GM21528 (cell line): ENCODE data around the gene NPHS1.
A peak's percentile ranks its signal among the peaks of the same experiment; 100 is the strongest.
"Not testable (repeated sequence)": the region's sequence is repeated elsewhere in the genome, so short reads cannot be mapped to it uniquely, and the experiment has no call there.

Source experiments
- ATAC-seq: cut with Tn5 transposase; IDR thresholded peaks from one replicate; pipeline ENCODE4 v1.9.1; 2021; ENCODE audit warnings: mild to moderate bottlenecking, moderate library complexity; ENCODE audit not compliant: unreplicated experiment, low FRiP score

NPHS1 gene

DNA sequence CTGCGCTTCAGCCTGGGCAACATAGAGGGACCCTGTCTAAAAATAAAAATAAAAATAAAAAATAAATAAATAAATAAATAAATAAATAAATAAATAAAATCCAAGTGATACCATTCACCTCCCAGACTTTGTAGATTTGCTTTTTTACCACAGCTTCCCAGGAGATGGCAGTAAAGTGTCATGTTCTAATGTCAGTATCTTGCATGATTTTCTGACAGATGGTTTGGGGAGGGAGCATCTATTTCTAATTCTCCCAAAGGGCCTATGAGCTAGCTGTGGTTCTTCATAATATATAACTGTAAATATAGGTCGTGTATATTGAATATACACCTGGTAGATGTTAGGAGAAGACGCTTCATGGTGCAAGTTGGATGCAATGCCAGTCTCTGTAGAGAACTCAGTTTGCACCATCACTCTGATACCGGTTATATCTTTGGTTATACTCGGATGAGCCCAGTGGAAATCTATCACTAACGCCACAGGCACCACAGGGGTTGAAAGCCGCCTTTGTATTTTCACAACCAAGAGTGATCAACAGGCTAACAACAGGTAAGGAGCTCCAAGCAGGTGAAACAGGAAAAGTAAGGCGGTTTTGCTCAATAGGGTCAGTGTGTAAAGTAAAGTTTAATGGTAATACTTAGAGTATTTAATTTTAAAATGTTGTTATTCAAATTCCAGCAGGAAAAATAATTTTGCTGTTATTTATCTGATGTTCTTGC lies 30.0 kb upstream of the NPHS1 start:
- no peak for ATAC-seq

GRCh38 chr19:35879770-35880317 lies 27.5 kb upstream of the NPHS1 start:
- ATAC-seq = no peak

- ATAC-seq = no peak
Measured at GRCh38 chr19:35879068-35879467, 26.8 kb upstream of the NPHS1 start.

DNA sequence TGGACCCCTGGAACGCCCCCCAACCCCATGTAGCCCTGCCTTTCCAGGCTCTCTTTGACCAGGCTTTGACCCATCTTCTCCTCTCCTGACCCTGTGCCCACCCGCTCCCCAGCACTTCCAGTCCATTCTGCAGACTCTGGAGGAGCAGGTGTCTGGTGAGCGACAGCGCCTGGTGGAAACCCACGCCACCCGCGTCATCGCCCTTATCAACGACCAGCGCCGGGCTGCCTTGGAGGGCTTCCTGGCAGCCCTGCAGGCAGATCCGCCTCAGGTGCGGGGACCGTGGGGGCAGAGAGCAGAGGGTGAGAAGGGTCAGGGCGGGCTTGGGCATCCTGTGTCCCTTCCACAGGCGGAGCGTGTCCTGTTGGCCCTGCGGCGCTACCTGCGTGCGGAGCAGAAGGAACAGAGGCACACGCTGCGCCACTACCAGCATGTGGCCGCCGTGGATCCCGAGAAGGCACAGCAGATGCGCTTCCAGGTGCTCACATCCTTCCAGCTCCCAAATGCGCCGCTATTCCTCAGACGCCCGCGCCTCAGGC lies 22.2 kb upstream of the NPHS1 start:
- no peak for ATAC-seq

GRCh38 chr19:35872180-35872579 lies 19.9 kb upstream of the NPHS1 start:
- ATAC-seq = no peak

- ATAC-seq = no peak
Measured at GRCh38 chr19:35871611-35872010, 19.3 kb upstream of the NPHS1 start.

DNA sequence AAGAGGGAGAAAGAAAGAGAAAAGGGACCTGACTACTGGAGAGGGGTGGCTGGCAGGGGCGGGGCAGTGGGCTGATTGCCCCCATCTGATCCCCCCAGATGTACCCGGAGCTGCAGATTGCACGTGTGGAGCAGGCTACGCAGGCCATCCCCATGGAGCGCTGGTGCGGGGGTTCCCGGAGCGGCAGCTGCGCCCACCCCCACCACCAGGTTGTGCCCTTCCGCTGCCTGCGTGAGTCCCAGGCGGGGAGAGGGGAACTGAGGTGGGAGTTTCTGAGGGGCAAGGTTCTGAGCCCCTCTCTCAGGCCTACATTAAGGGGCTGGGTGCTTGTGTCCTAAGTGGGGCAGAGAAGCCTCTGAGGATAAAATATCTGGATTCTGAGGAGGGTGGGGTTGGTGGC lies 18.5 kb upstream of the NPHS1 start:
- no peak for ATAC-seq

- ATAC-seq = not testable (repeated sequence)
Measured at GRCh38 chr19:35870124-35870736, 17.9 kb upstream of the NPHS1 start.

DNA sequence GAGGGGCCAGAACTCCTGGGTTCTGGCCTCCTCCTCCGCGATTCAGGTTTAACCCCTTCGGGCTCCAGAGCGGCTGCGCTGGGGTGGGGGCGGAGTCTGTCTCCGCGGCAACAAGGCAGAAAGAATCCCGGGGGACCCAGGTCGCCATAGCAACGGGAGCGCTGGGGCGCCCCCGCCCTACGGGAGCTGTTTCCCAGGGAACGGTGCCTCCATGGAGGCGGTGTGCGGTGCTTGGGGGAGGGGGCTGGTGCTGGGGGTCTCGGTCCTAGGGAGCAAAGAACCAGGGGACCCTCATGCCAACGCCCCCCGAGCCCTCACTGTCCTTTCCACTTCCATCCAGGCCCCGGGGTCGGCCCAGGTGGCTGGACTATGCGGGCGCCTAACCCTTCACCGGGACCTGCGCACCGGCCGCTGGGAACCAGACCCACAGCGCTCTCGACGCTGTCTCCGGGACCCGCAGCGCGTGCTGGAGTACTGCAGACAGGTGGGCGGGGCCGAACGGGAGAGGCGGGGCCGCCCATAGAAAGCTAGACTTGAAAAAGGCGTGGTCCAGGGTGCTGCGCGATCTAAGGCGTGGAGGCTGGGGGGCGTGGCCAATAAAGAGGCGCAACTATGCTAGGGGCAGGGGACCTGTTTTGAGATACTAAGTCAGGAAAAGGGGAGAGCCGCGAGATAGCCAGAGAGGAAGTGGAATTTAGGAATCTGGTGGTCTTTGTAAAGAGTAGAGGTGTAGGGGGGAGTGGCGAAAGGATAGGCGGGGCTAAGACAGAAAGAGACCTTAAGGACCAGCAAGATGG lies 17.2 kb upstream of the NPHS1 start:
- peak; percentile 51 for ATAC-seq

- ATAC-seq = no peak
Measured at GRCh38 chr19:35868823-35869326, 16.6 kb upstream of the NPHS1 start.

- no peak for ATAC-seq
Measured at GRCh38 chr19:35868172-35868822, 16.0 kb upstream of the NPHS1 start, which contains the start of gene APLP1. APLP1 (plus strand) TSS chr19:35868574; CDS start chr19:35868637, 63 bp downstream.

- ATAC-seq = no peak
Measured at GRCh38 chr19:35863018-35863417, 10.7 kb upstream of the NPHS1 start.

- no peak for ATAC-seq
Measured at GRCh38 chr19:35862528-35862927, 10.2 kb upstream of the NPHS1 start.

GRCh38 chr19:35861640-35862160 lies 9.4 kb upstream of the NPHS1 start:
- no peak for ATAC-seq

DNA sequence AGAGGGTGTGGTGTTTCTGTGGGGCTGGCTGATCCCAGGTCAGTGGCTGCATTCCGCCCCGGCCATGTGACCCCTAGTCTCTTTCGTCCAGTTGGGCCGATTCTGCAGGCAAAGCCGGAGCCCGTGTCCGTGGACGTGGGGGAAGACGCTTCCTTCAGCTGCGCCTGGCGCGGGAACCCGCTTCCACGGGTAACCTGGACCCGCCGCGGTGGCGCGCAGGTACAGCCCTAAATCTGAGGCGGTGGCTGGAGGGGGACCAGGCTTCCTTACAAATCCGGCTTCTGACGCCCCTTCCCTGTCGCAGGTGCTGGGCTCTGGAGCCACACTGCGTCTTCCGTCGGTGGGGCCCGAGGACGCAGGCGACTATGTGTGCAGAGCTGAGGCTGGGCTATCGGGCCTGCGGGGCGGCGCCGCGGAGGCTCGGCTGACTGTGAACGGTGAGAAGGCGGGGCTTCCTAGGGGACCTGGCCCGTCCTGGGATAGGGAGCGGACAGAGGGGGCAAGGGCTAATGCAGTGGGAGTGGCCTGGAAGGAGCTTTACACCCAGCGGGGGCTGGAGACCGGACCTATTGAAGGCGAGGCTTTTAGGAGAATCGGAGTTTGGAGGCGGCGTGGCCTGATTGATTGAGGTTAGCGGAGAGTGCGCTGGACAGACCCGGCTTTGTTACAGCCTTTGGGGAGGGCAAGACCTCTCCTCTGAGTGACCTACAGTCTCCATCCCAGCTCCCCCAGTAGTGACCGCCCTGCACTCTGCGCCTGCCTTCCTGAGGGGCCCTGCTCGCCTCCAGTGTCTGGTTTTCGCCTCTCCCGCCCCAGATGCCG lies 8.7 kb upstream of the NPHS1 start:
- ATAC-seq = no peak

GRCh38 chr19:35860436-35860817 lies 8.1 kb upstream of the NPHS1 start:
- ATAC-seq = no peak

DNA sequence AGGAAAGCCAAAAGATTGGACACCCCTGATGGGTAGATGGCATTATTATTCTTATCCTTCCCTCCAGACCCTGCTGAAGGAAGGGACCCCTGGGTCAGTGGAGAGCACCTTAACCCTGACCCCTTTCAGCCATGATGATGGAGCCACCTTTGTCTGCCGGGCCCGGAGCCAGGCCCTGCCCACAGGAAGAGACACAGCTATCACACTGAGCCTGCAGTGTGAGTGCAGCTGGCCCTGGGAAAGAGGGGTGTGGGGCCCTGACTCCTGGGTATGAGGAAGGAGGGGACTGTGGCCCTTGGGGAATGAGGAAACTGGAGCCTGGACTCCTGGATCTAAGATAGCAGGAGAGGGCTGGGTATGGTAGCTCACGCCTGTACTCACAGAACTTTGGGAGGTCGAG lies 7.1 kb upstream of the NPHS1 start:
- ATAC-seq = no peak

GRCh38 chr19:35858311-35858710 lies 6.0 kb upstream of the NPHS1 start:
- ATAC-seq = no peak

DNA sequence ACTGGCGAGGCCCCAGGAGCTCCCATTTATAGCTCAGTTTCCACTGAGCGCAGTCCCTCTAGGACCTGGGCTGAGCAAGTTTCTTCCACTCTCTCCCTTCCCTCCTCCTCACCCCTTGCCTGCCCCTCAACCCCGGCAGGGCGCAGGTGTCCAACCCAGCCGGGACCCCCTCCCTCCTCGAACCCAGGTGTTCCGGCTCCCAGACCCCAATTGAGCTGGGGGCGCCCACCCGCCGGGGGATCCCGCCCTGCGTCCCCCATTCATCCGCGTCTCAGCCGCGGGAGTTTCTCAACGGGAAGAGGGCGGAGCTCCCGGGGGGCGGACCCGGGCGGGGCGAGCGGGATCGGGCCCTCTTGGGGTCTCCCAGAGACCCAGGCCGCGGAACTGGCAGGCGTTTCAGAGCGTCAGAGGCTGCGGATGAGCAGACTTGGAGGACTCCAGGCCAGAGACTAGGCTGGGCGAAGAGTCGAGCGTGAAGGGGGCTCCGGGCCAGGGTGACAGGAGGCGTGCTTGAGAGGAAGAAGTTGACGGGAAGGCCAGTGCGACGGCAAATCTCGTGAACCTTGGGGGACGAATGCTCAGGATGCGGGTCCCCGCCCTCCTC lies 4.3 kb upstream of the NPHS1 start, which contains the start of gene KIRREL2:
KIRREL2 (plus strand) TSS at position 366 of the 604 bp plus-strand sequence; CDS start at position 575, 209 bp downstream.
- no peak for ATAC-seq
